Esophagus muscularis mucosa (tissue), 3 donors: ENCODE results near the gene NEMF.

Experiments used
- CTCF ChIP-seq, 3 experiments: fragments of 200-600 bp in 2 of 3; fragments of 450-650 bp in 1 of 3; sonication (generic) in 2 of 3; IDR thresholded peaks; one replicate each; pipeline ENCODE4 v1.5.1; 2017 to 2019; ENCODE audit warnings: antibody characterized with exemption in 3 of 3, mild to moderate bottlenecking in 2 of 3, moderate library complexity in 1 of 3
- POLR2A ChIP-seq: fragments of 450-650 bp; IDR thresholded peaks from one replicate; pipeline ENCODE4 v1.6.1; 2017; ENCODE audit warnings: antibody characterized with exemption, moderate library complexity, mild to moderate bottlenecking, low read depth
- POLR2AphosphoS5 ChIP-seq, 2 donors: sonication (generic); formaldehyde crosslinking; IDR thresholded peaks; one replicate each; pipeline ENCODE4 v1.6.1; 2017; ENCODE audit warnings: antibody characterized with exemption in 2 of 2

- TF ChIP-seq POLR2AphosphoS5 (IDR thresholded peaks at IDR 0.05) (no peak), CTCF (IDR thresholded peaks at IDR 0.05) (no peak), POLR2A (no peak)
These were observed 16.1 kb upstream of the NEMF start for GRCh38 chr14:49868720-49869114.
